Measurements from ENCODE around the gene MAML2. TPM values are rescaled to one million over a fixed set of nuclear protein-coding genes. Genes with fewer than 3 reads are reported as not detected.

Gene MAML2
- total and polyA plus RNA-seq, 9 of the 15 experiments (the other 6 are each of a cell fraction or from before 2014, with no cell fraction given) = 0.79 to 6.8 (median 4.8) TPM

DNA sequence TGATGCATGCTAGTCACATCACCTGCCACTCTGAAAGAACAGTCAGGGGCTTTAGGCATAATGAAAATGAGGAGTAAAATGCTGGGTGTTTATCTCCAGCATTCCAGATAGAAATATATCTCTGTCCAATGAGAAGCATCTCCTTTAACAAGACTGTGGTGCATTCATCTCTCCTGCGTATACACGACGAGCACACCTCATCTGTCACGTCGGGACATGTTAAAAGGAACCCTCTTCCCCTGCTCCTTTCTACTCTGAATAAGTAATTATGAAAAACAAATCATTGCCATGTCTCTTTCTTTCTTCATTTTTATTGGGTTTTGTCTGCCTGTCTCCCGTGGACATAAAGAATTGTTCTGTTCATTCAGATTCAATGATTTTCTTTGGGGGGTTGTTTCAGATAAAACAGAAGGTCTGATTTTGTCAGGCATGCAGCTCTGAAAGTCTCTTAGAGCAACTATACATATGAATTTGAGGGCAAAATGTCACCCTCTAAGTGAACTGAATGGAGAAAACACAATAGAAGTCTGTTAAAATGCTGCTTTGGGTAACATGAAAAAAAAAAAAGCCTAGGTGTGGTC is 195.0 kb downstream of the MAML2 start (continued):
- TF ChIP-seq CTBP1 (IDR thresholded peaks at IDR 0.05; ENCODE audit: borderline replicate concordance) (no peak), RBM34 (IDR thresholded peaks at IDR 0.05; ENCODE audit: borderline replicate concordance, insufficient read depth, low read length) (no peak), MXI1 (IDR thresholded peaks at IDR 0.05; ENCODE audit: low read depth, low read length) (no peak), XRCC4 (IDR thresholded peaks at IDR 0.05; ENCODE audit: extremely low read depth, insufficient read depth, insufficient read length) (no peak), THRAP3 (IDR thresholded peaks at IDR 0.05; ENCODE audit: borderline replicate concordance) (no peak), KDM5B (IDR thresholded peaks at IDR 0.05; ENCODE audit: insufficient replicate concordance, low read depth, low read length) (no peak), FOXJ3 (CRISPR knock-in tag; IDR thresholded peaks at IDR 0.05) (no peak)

- ChIA-PET CTCF (ENCODE audit: low intra/inter-chr PET ratio) (no interaction called here), POLR2A (no interaction called here)
- Histone ChIP-seq H4K20me1 (replicated peaks; ENCODE audit: control insufficient read depth, insufficient read depth, low read length) (no peaks in the 10 kb centered on the region), H3K27ac (ENCODE audit: extremely low read depth, low read depth, low read length) (no peak overlapping the region), H3K9me3 (replicated peaks; ENCODE audit: control insufficient read depth, insufficient read depth, low read depth, low read length) (no peaks in the 10 kb centered on the region), H3K4me1 (replicated peaks in 1 of 2; ENCODE audit: control insufficient read depth in 2 of 2, insufficient read depth in 2 of 2, low read length in 2 of 2) (peaks cover 0 to 22% of the 10 kb centered on the region in 2 experiments; a peak in 1 of 5 replicates), H3K79me2 (ENCODE audit: control insufficient read depth, insufficient read depth, low read length) (no peaks in the 10 kb centered on the region), H3K27me3 (ENCODE audit: control insufficient read depth in 2 of 2, insufficient read depth in 2 of 2, low read length in 2 of 2) (no peaks in the 10 kb centered on the region), H2AFZ (ENCODE audit: low read depth, low read length) (no peak overlapping the region), H3K4me3 (no peak overlapping the region), H3K9ac (ENCODE audit: insufficient read depth in 1 of 2, low read depth in 2 of 2, low read length in 2 of 2) (no peak overlapping the region), H3K36me3 (ENCODE audit: control insufficient read depth, insufficient read depth, low read length) (no peaks in the 10 kb centered on the region; the same call in 2 of the 3 replicates), H3K9me1 (ENCODE audit: control insufficient read depth, insufficient read depth, low read length) (no peaks in the 10 kb centered on the region), H3K4me2 (ENCODE audit: insufficient read depth, low read length) (no peak overlapping the region)
- in situ Hi-C loops (cut with MboI) = no loop called here
- FAIRE-seq (no peak), DNase-seq (ENCODE audit: extremely low read depth in 1 of 4, low spot score in 3 of 4) (no peak), ATAC-seq (no peak)
- no TSS peak for BruUV-seq (replicated peaks)
- 66% methylated on average over 2 of the region's 2 CpGs for WGBS (ENCODE audit: insufficient coverage, low coverage, missing lambda C conversion rate)
- TF ChIP-seq ILK (tag; IDR thresholded peaks at IDR 0.05; ENCODE audit: borderline replicate concordance, low read depth) = no peak
- intact Hi-C loops (cut with micrococcal nuclease) = no loop called here
These were observed 195.8 kb downstream of the MAML2 start for GRCh38 chr11:96147186-96147585.

Data from K562 (cell line).